GM19468 (cell line): Measurements from ENCODE around the gene HPCA.

Experiments used
- ATAC-seq: cut with Tn5 transposase; IDR thresholded peaks from one replicate; pipeline ENCODE4 v1.9.1; 2021; ENCODE audit warnings: mild to moderate bottlenecking, moderate library complexity, moderate number of reproducible peaks; ENCODE audit not compliant: unreplicated experiment; ENCODE audit errors: extremely low read depth

Gene HPCA

GRCh38 chr1:32928285-32928684, 42.0 kb downstream of the HPCA start:
- no peak for ATAC-seq

DNA sequence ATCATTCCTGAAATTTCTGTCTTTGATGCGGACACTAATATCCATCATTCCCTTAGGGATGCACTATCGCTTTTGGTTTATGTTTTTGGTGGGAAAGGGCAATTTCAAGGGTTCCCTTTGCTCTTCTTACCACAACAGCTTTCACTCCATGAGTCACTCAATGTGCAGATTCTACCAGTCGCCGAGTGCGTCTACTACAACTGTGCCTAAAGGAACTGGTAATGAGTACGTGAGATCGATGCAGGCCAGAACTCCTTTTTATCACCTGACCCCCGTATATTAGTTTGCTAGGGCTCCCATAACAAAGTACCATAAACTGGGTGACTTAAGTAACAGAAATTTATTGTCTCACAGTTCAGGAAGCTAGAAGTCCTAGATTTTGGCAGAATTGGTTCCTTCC, 42.4 kb downstream of the HPCA start:
- no peak for ATAC-seq

GRCh38 chr1:32929366-32929765, 43.1 kb downstream of the HPCA start:
- ATAC-seq: no peak

DNA sequence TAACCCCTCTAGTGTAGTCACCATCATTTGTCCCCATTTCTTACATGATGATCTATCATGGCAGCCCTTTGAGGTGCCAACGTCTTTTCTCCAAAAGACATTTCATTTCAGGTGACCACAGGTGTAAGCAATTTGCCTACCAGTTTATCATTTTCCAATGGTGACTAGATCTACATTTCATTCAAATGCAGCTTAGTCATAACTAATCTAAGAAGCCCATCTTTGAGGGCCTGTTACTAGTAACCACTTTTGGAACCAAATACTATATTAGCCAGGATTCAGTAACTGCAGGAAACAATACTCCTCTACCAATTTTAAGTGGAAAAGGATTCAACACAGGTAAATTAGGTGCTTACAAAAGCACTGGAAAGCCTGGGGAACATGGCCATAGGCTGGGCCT, 45.5 kb downstream of the HPCA start:
- no peak for ATAC-seq

GRCh38 chr1:32933742-32934322, 47.5 kb downstream of the HPCA start:
- ATAC-seq: no peak

DNA sequence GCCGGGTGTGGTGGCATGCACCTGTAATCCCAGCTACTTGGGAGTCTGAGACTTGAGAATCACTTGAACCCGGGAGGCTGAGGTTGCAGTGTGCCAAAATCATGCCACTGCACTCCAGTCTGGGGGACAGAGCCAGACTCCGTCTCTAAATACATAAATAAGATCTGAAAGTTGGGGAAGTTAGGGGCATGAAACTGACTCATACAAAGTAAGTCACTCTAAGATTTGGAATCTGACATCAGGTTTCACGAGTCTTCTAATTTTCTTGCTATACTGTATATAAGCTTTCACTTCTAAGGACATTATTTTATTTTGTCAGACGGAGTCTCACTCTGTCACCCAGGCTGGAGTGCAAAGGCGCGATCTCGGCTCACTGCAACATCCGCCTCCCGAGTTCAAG, 48.2 kb downstream of the HPCA start:
- ATAC-seq: no peak

DNA sequence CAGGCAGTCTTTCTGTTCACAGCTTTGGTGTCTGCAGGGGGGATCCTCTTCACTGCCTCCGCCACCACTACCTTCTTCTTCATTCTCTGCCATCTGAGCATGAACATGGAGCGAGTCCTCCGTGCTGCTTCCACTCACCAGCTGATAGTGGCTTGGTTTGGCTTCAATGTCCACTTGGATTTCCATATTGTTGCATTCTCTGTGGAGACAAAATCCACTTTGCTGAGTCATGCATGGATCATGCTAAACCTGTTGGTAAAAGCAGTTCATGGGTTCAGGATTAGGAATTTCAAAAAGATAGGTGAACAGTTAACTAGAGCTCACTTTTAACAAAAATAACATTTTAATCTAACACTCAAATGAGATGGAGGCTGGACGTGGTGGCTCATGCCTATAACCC, 50.8 kb downstream of the HPCA start:
- no peak for ATAC-seq

GRCh38 chr1:32939655-32940371, 53.5 kb downstream of the HPCA start:
- ATAC-seq: no peak

DNA sequence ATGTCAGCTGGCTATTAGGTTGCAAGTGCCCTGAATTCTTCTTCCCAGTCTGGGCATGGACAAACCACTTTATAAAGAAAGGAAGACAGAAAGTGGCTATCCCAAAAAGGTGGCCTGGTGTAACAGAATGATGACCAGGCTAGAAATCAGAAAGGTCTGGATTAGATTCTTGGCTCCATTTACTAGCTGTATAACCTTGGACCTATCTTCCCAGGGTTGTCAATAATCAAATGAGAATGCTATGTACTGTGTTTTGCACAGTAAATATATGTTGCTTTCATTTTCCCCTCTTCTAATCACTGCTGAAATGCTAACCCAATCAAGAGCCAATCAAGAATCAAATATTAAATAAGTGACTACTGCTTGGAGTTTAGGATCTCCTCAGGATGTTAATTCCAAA, 57.9 kb downstream of the HPCA start:
- no peak for ATAC-seq
